IMR-90 (cell line): ENCODE results near the gene SLC10A6. TPM values are rescaled to one million over a fixed set of nuclear protein-coding genes. Genes with fewer than 3 reads are reported as not detected.

ENCODE experiments used
- ATAC-seq: fragments of 200-7000 bp; cut with Tn5 transposase; 2 replicates; pipeline ENCODE4 v1.9.1; 2020; ENCODE audit warnings: low read depth, mild to moderate bottlenecking, moderate library complexity
- BruUV-seq: library from RNA; stranded (reverse); fragments of 400-500 nt; replicated peaks from 2 replicates; lab custom pipeline; 2021; lab: Mats Ljungman, UMichigan
- CTCF ChIA-PET: fragments of 300-600 bp; formaldehyde crosslinking; extraction: SDS; loops from one replicate; lab custom pipeline; 2021; ENCODE audit warnings: antibody characterized with exemption; lab: Yijun Ruan, JAX
- POLR2A ChIA-PET: fragments of 300-600 bp; sonication (Branson Sonifier 250); formaldehyde crosslinking; loops from one replicate; lab custom pipeline; 2022; ENCODE audit warnings: antibody characterized with exemption; ENCODE audit not compliant: unreplicated experiment; lab: Charles Lee
- DNase-seq: peaks from one replicate; pipeline ENCODE4 v3.0.0; 2013
- H2AFZ ChIP-seq: replicated peaks from 2 replicates; pipeline ENCODE3; 2013; ENCODE audit warnings: low read length, mild to moderate bottlenecking; ENCODE audit not compliant: poor library complexity
- H2AK5ac ChIP-seq: 2 replicates; pipeline ENCODE4 v1.6.1; 2013; ENCODE audit warnings: low read depth, low read length, inconsistent platforms
- H2AK9ac ChIP-seq: replicated peaks from 2 replicates; pipeline ENCODE3; 2013; ENCODE audit warnings: mild to moderate bottlenecking, low read depth, low read length, moderate library complexity; ENCODE audit not compliant: poor library complexity
- H2BK120ac ChIP-seq: 2 replicates; pipeline ENCODE4 v1.6.1; 2013; ENCODE audit warnings: low read depth, low read length, inconsistent platforms
- H2BK15ac ChIP-seq: 3 replicates; pipeline ENCODE4 v1.6.1; 2013; ENCODE audit warnings: low read depth, low read length, inconsistent platforms
- H2BK20ac ChIP-seq: 2 replicates; pipeline ENCODE4 v1.6.1; 2013; ENCODE audit warnings: low read depth, mild to moderate bottlenecking, inconsistent platforms, low read length, moderate library complexity
- H2BK5ac ChIP-seq: 2 replicates; pipeline ENCODE4 v1.6.1; 2013; ENCODE audit warnings: mild to moderate bottlenecking, low read depth, low read length, inconsistent platforms; ENCODE audit not compliant: poor library complexity, severe bottlenecking
- H3K14ac ChIP-seq: replicated peaks from 2 replicates; pipeline ENCODE4 v1.6.1; 2013; ENCODE audit warnings: low read depth, low read length, inconsistent platforms
- H3K18ac ChIP-seq: 2 replicates; pipeline ENCODE4 v1.6.1; 2013; ENCODE audit warnings: low read depth, low read length, control low read depth
- H3K23ac ChIP-seq: 2 replicates; pipeline ENCODE4 v1.6.1; 2013; ENCODE audit warnings: low read depth, low read length, inconsistent platforms
- H3K27ac ChIP-seq: 2 replicates; pipeline ENCODE4 v1.5.1; 2013; ENCODE audit warnings: mild to moderate bottlenecking, control low read depth, low read length; ENCODE audit not compliant: insufficient read depth
- H3K27me3 ChIP-seq: 2 replicates; pipeline ENCODE4 v1.6.1; 2013; ENCODE audit warnings: low read length; ENCODE audit not compliant: control insufficient read depth, insufficient read depth
- H3K36me3 ChIP-seq: 2 replicates; pipeline ENCODE4 v1.6.1; 2013; ENCODE audit warnings: low read length, mixed read lengths; ENCODE audit not compliant: control insufficient read depth, insufficient read depth
- H3K4ac ChIP-seq: 2 replicates; pipeline ENCODE4 v1.6.1; 2013; ENCODE audit warnings: low read depth, low read length, inconsistent platforms
- H3K4me1 ChIP-seq: 2 replicates; pipeline ENCODE4 v1.6.1; 2013; ENCODE audit warnings: low read length, mixed read lengths; ENCODE audit not compliant: control insufficient read depth, insufficient read depth
- H3K4me2 ChIP-seq: 2 replicates; pipeline ENCODE4 v1.6.1; 2013; ENCODE audit warnings: low read depth, mild to moderate bottlenecking, control low read depth, low read length, moderate library complexity
- H3K4me3 ChIP-seq: 2 replicates; pipeline ENCODE4 v1.5.1; 2013; ENCODE audit warnings: low read depth, mild to moderate bottlenecking, control low read depth, low read length, moderate library complexity; ENCODE audit not compliant: insufficient read depth
- H3K56ac ChIP-seq: 2 replicates; pipeline ENCODE4 v1.6.1; 2013; ENCODE audit warnings: low read length, inconsistent platforms; ENCODE audit not compliant: insufficient read depth; ENCODE audit errors: extremely low read depth
- H3K79me1 ChIP-seq, 2 experiments: 2 replicates each; pipeline ENCODE4 v1.6.1; 2013; ENCODE audit warnings: low read length in 2 of 2, inconsistent platforms in 1 of 2, low read depth in 1 of 2
- H3K9ac ChIP-seq: 2 replicates; pipeline ENCODE4 v1.6.1; 2013; ENCODE audit warnings: low read depth, low read length, control low read depth
- H3K9me1 ChIP-seq: 2 replicates; pipeline ENCODE4 v1.6.1; 2013; ENCODE audit warnings: low read length, inconsistent platforms; ENCODE audit not compliant: insufficient read depth
- H3K9me3 ChIP-seq: 2 replicates; pipeline ENCODE4 v1.6.1; 2013; ENCODE audit warnings: low read length; ENCODE audit not compliant: control insufficient read depth, insufficient read depth
- H4K20me1 ChIP-seq: 2 replicates; pipeline ENCODE4 v1.6.1; 2013; ENCODE audit warnings: low read length, inconsistent platforms; ENCODE audit not compliant: insufficient read depth
- H4K5ac ChIP-seq: 2 replicates; pipeline ENCODE4 v1.6.1; 2013; ENCODE audit warnings: mild to moderate bottlenecking, low read depth, low read length, control low read depth
- H4K8ac ChIP-seq, 2 experiments: 2 replicates each; pipeline ENCODE4 v1.6.1; 2013; ENCODE audit warnings: low read depth in 2 of 2, low read length in 2 of 2, control low read depth in 1 of 2, inconsistent platforms in 1 of 2
- H4K91ac ChIP-seq: 2 replicates; pipeline ENCODE4 v1.6.1; 2013; ENCODE audit warnings: low read depth, low read length, inconsistent platforms; ENCODE audit not compliant: insufficient read depth
- ELK1 ChIP-seq: fragments of 150-350 bp; IDR thresholded peaks from 2 replicates; pipeline ENCODE4 v1.6.1; 2016; ENCODE audit warnings: low read depth, mild to moderate bottlenecking, low read length, moderate library complexity, borderline replicate concordance
- MXI1 ChIP-seq: IDR thresholded peaks from 2 replicates; pipeline ENCODE4 v1.6.1; 2012; ENCODE audit warnings: low read depth, mild to moderate bottlenecking, low read length, moderate library complexity, borderline replicate concordance
- RAD21 ChIP-seq: IDR thresholded peaks from 2 replicates; pipeline ENCODE4 v1.6.1; 2012; ENCODE audit warnings: low read length, improper control_type of control experiment
- RFX5 ChIP-seq: IDR thresholded peaks from 2 replicates; pipeline ENCODE4 v1.8.0; 2012; ENCODE audit warnings: low read depth, mild to moderate bottlenecking, low read length, moderate library complexity
- WGBS, 2 experiments: methylation state at CpG; one replicate each; pipeline versions ENCODE4 v1.1.5 to v1.1.7; 2013; ENCODE audit warnings: missing lambda C conversion rate in 2 of 2; ENCODE audit not compliant: insufficient read length in 1 of 2; ENCODE audit errors: extremely low coverage in 2 of 2; 5-methylcytosine and 5-hydroxymethylcytosine counted together
- dilution Hi-C: fragments of 300-500 bp; cut with HindIII; formaldehyde crosslinking; loops from one replicate; pipeline ENCODE4 v1.14.3; 2018; ENCODE audit warnings: low sequenced_read_pairs; ENCODE audit not compliant: unreplicated experiment
- in situ Hi-C: fragments of 300-500 bp; cut with MboI; formaldehyde crosslinking; loops from 3 replicates; pipeline ENCODE4 v1.14.3; 2019; ENCODE audit warnings: low sequenced_read_pairs, inconsistent platforms, mixed read lengths
- intact Hi-C: fragments of 100-400 bp; cut with micrococcal nuclease; formaldehyde crosslinking; loops from 2 replicates; pipeline ENCODE4 v1.10.0; 2022
- polyA plus RNA-seq, 3 experiments: library from polyadenylated mRNA; depleted of rRNA; stranded (reverse); fragments of >200 nt; gene quantifications; 2 replicates each; pipeline ENCODE4 v1.2.3, GENCODE V29; 2012; ENCODE audit warnings: low replicate concordance in 1 of 3
- total RNA-seq: library from RNA; depleted of rRNA; stranded (reverse); fragments of >200 nt; gene quantifications from 2 replicates; pipeline ENCODE4 v1.2.3, GENCODE V29; 2012

SLC10A6 gene
- total and polyA plus RNA-seq, 2 of the 4 experiments (the other 2 are of a cell fraction) = not detected

GRCh38 chr4:86819561-86819960, 29.6 kb downstream of the SLC10A6 start:
- H2BK5ac ChIP-seq = no peak overlapping the region
- POLR2A ChIA-PET = interaction anchor here (1.4 kb wide), 1 partner anchor 12 kb away, joined by 3 read pairs; no protein-coding TSS in a partner anchor
- no peaks in the 10 kb centered on the region for H3K9me1 ChIP-seq
- DNase-seq = no peak
- H3K4me3 ChIP-seq = no peak overlapping the region
- H3K18ac ChIP-seq = no peak overlapping the region
- H3K79me1 ChIP-seq = no peaks in the 10 kb centered on the region
- H3K4me2 ChIP-seq = no peak overlapping the region
- peaks cover 9% of the 10 kb centered on the region for H3K9me3 ChIP-seq
- peak overlapping the region; percentile 57; the same call in 1 of the 2 replicates for H2BK120ac ChIP-seq
- peak overlapping the region; percentile 54; the same call in 1 of the 2 replicates for H2AK5ac ChIP-seq
- 75% methylated on average over 5 of the region's 7 CpGs; no CpG with 5 or more reads in 1 of the 2 experiments for WGBS, 2 experiments
- H2AFZ ChIP-seq = no peak overlapping the region
- CTCF ChIA-PET = no interaction called here
- no peak overlapping the region for H4K8ac ChIP-seq
- intact Hi-C loops = no loop called here
- H4K5ac ChIP-seq = no peak overlapping the region
- H3K27ac ChIP-seq = no peak overlapping the region
- H3K9ac ChIP-seq = no peak overlapping the region
- TF ChIP-seq MXI1 (no peak), ELK1 (no peak), RFX5 (no peak), RAD21 (no peak)
- H3K27me3 ChIP-seq = no peaks in the 10 kb centered on the region
- no peak for ATAC-seq
- peak overlapping the region; percentile 54; the same call in 1 of the 2 replicates for H2BK20ac ChIP-seq
- no peak overlapping the region for H2AK9ac ChIP-seq
- no peak overlapping the region for H4K91ac ChIP-seq
- in situ Hi-C loops = no loop called here
- H3K14ac ChIP-seq = no peak overlapping the region
- no peak overlapping the region for H3K56ac ChIP-seq
- peaks cover 9% of the 10 kb centered on the region for H3K36me3 ChIP-seq
- H3K23ac ChIP-seq = no peak overlapping the region
- BruUV-seq = no TSS peak
- H3K4ac ChIP-seq = no peak overlapping the region
- H4K20me1 ChIP-seq = no peaks in the 10 kb centered on the region
- H2BK15ac ChIP-seq = no peak overlapping the region
- dilution Hi-C loops = no loop called here
- H3K4me1 ChIP-seq = peaks cover 4% of the 10 kb centered on the region
